BJ (cell line): ENCODE data around the gene INTS14. TPM values are rescaled to one million over a fixed set of nuclear protein-coding genes. Genes with fewer than 3 reads are reported as not detected.

Experiments used
- CTCF ChIA-PET: fragments of 350-600 bp; formaldehyde crosslinking; extraction: SDS; loops from one replicate; lab custom pipeline; 2021; ENCODE audit warnings: antibody characterized with exemption, inconsistent platforms; lab: Yijun Ruan, JAX
- POLR2A ChIA-PET: fragments of 300-600 bp; sonication (Branson Sonifier 250); formaldehyde crosslinking; extraction: SDS; loops from one replicate; lab custom pipeline; 2021; ENCODE audit warnings: antibody characterized with exemption; lab: Charles Lee
- DNase-seq: peaks from one replicate; pipeline ENCODE4 v3.0.0-alpha.2; 2011; ENCODE audit warnings: low read depth
- H3K27me3 ChIP-seq: 2 replicates; pipeline ENCODE4 v1.6.0; 2011; ENCODE audit warnings: low read length; ENCODE audit not compliant: control insufficient read depth, insufficient read depth
- H3K36me3 ChIP-seq: 2 replicates; pipeline ENCODE4 v1.5.1; 2011; ENCODE audit warnings: low read length; ENCODE audit not compliant: control insufficient read depth, insufficient read depth
- H3K4me3 ChIP-seq: 2 replicates; pipeline ENCODE4 v1.5.1; 2011; ENCODE audit warnings: low read depth, mild to moderate bottlenecking, control low read depth, low read length
- polyA plus RNA-seq: library from polyadenylated mRNA; depleted of rRNA; stranded (reverse); fragments of >200 nt; gene quantifications from 2 replicates; pipeline ENCODE4 v1.2.3, GENCODE V29; 2011
- TF ChIP-seq, protein P1 (sequence below): IDR thresholded peaks from 2 replicates; pipeline ENCODE4 v1.5.1; 2011; ENCODE audit warnings: low read depth, mild to moderate bottlenecking, control low read depth, inconsistent platforms, low read length, moderate library complexity; ENCODE audit not compliant: insufficient read depth

The INTS14 gene
- polyA plus RNA-seq, 1 experiment = 37.3 TPM

DNA sequence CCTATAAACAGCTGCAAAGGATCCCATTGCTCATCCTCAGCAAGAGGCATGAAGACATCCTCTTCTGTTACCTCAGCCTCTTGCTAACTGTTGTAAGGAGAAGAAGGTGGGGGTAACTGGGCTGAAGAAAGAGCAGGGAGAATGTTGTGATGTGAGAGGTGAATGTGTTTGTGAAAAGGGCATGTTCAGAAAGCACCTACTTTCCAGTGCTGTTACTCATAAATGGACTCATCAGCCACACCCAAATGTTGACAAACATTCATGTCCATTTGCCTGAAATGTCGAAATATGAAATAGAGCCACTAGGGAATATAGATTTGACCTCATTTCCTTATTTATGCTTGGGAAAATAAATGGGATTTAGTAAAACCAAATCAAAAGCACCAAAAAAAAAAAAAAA, 23.4 kb upstream of the INTS14 start:
- ChIA-PET POLR2A (no interaction called here), CTCF (no interaction called here)
- TF ChIP-seq, protein P1, sequence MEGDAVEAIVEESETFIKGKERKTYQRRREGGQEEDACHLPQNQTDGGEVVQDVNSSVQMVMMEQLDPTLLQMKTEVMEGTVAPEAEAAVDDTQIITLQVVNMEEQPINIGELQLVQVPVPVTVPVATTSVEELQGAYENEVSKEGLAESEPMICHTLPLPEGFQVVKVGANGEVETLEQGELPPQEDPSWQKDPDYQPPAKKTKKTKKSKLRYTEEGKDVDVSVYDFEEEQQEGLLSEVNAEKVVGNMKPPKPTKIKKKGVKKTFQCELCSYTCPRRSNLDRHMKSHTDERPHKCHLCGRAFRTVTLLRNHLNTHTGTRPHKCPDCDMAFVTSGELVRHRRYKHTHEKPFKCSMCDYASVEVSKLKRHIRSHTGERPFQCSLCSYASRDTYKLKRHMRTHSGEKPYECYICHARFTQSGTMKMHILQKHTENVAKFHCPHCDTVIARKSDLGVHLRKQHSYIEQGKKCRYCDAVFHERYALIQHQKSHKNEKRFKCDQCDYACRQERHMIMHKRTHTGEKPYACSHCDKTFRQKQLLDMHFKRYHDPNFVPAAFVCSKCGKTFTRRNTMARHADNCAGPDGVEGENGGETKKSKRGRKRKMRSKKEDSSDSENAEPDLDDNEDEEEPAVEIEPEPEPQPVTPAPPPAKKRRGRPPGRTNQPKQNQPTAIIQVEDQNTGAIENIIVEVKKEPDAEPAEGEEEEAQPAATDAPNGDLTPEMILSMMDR = no peak
- no peak overlapping the region for H3K4me3 ChIP-seq
- H3K27me3 ChIP-seq = no peaks in the 10 kb centered on the region
- DNase-seq = no peak
- no peaks in the 10 kb centered on the region for H3K36me3 ChIP-seq

DNA sequence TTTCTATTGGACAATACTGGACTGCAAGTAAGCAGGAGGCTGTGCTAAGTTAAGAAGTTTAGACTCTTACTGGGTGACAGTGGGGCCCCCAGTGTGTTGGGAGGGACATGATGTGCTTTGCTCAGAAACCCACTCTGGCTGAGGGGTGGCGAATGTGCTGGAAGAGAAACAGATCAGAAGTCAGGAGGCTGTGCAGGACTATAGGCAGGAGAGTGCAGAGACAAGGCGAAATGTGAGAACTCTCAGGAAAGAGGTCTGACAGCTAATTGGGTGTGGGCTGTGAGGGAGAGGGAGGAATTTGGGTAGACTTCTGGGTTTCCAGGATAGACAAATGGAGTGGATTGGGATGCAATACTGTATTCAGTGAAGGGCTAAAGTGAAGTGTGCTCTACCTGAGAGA, 22.8 kb upstream of the INTS14 start:
- ChIA-PET CTCF (no interaction called here), POLR2A (no interaction called here)
- Histone ChIP-seq H3K36me3 (no peaks in the 10 kb centered on the region), H3K4me3 (no peak overlapping the region), H3K27me3 (no peaks in the 10 kb centered on the region)
- TF ChIP-seq, protein P1 = no peak
- no peak for DNase-seq

DNA sequence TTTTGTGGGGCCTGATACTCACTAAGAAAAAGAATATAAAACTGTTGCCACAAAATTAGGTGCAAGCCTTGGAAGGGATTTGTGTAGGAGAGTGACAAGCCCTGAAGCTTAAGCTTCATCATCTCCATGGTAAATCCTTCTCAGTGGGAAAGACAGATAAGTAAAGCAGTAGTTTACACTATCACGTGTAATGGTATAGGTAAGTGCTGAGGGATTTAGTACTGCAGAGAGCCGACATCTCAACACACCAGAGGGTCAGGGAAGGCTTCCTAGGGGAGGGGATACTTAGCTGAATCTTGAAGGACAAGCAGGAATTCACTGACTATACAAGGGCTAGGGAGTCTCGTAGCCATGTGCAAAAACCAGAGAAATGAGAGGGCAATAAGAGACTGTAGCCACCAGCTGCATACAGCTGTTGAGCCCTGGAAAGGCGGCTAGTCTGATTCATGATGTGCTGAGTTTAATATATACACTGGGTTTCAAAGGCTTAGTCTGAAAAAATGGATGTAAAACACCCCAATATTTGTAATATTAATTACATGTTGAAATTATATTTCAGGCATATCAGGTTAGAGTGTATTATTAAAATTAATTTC, 21.9 kb upstream of the INTS14 start:
- DNase-seq = no peak
- POLR2A ChIA-PET = no interaction called here

DNA sequence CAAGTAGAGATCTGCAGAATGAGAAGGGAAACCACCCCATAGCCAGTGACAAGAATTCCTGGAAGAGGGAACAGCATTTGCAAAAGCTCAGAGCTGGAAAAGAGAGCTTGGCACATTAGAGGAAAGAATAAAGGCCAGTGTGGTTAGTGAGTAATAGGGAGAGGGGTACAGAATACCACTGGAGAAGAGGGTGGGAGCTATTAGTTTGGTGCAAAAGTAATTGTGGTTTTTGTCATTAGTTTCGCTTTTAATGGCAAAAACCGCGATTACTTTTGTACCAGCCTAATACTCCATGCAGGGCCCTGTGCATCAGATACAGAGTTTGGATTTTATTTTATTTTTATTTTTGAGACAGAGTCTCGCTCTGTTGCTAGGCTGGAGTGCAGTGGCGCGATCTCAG, 20.6 kb upstream of the INTS14 start:
- CTCF ChIA-PET = interaction anchor here (0.7 to 6.9 kb wide), 2 partner anchors 8 to 271 kb away, joined by 3 to 33 read pairs; no protein-coding TSS in a partner anchor
- POLR2A ChIA-PET = no interaction called here
- no peak for DNase-seq
- no peak overlapping the region for H3K4me3 ChIP-seq
- no peaks in the 10 kb centered on the region for H3K36me3 ChIP-seq
- TF ChIP-seq, protein P1 = no peak
- H3K27me3 ChIP-seq = no peaks in the 10 kb centered on the region

More for the DNA sequence above, 21.9 kb upstream of the INTS14 start:
- TF ChIP-seq, protein P1 = no peak
- H3K36me3 ChIP-seq = no peaks in the 10 kb centered on the region
- H3K27me3 ChIP-seq = no peaks in the 10 kb centered on the region
- H3K4me3 ChIP-seq = no peak overlapping the region
- CTCF ChIA-PET = interaction anchor here (0.6 to 1.4 kb wide), 3 partner anchors 18 to 224 kb away, joined by 3 read pairs; no protein-coding TSS in a partner anchor

DNA sequence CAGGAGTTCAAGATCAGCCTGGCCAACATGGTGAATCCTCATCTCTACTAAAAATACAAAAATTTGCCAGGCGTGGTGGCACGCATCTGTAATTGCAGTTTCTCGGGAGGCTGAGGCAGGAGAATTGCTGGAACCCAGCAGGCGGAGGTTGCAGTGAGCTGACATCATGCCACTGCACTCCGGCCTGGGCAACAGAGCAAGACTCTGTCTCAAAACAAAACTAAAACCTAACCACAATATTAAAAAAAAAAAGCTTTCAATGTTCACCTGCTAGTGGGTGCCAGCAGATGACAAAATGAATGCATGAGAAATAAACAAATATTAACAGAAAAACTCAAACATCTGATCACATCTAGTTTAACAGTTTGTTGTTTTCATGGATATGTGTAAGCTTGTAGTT, 19.8 kb upstream of the INTS14 start:
- H3K4me3 ChIP-seq = no peak overlapping the region
- CTCF ChIA-PET = interaction anchor here (0.7 to 6.9 kb wide), 2 partner anchors 9 to 16 kb away, joined by 3 to 33 read pairs; no protein-coding TSS in a partner anchor
- no peaks in the 10 kb centered on the region for H3K27me3 ChIP-seq
- no peaks in the 10 kb centered on the region for H3K36me3 ChIP-seq
- TF ChIP-seq, protein P1 = no peak
- POLR2A ChIA-PET = no interaction called here
- DNase-seq = no peak
